Measurements from ENCODE around the gene IKZF3.

IKZF3 gene

DNA sequence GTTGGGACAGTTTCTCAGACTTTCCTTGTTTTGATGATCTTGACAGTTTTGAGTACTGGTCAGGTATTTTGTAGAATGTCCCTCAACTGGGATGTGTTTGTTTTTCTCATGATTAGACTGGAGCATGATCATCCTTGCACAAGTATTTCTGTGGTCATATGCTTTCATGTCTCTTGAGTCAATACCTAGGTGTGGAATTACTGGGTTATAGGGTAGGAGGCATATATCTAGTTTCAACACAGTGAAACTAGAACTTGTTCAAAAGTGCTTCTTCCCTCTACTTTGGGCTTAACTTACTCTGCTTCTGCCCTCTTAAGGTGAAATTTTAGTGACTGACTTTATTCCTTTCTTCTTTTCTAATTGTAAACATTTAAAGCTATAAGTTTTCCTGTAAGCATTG is 30.1 kb downstream of the IKZF3 start:
- H3K36me3 ChIP-seq (ENCODE audit: insufficient read depth, low read length) = no peaks in the 10 kb centered on the region
- TF ChIP-seq EZH2 (IDR thresholded peaks at IDR 0.05) (no peak), POLR2AphosphoS5 (IDR thresholded peaks at IDR 0.05; ENCODE audit: borderline replicate concordance, low read depth, low read length) (no peak), FOXP2 (optimal IDR thresholded peaks at IDR 0.05; ENCODE audit: control extremely low read depth, extremely low read length, insufficient read depth) (no peak)
- no peak overlapping the region for H3K4me3 ChIP-seq
- no peaks in the 10 kb centered on the region for H3K9me3 ChIP-seq (ENCODE audit: low read depth, low read length)
- no peak overlapping the region for H3K9ac ChIP-seq (ENCODE audit: insufficient read length)
- no peak for DNase-seq (ENCODE audit: low read depth, low spot score)
- H3K27ac ChIP-seq = no peak overlapping the region

DNA sequence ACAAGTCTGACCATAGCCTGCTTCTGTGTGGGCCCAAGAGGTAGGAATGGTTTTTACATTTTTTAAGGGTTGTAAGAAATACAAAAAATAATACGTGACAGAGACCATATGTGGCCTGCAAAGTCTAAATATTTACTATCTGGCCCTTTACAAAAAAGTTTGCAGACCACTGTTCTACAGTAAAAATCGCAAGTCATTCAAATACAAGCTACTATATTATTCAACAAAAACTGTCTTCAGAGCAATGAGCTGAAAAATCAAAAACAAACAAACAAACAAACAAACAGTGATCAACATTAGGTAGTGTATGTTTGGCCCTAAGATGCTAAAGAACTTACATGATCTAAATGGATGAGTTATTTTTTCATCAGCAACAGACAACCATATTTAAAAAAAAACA is 32.5 kb downstream of the IKZF3 start:
- Histone ChIP-seq H3K36me3 (ENCODE audit: insufficient read depth, low read length) (no peaks in the 10 kb centered on the region), H3K27ac (no peak overlapping the region), H3K9me3 (ENCODE audit: low read depth, low read length) (no peaks in the 10 kb centered on the region), H3K9ac (ENCODE audit: insufficient read length) (no peak overlapping the region), H3K4me3 (no peak overlapping the region)
- DNase-seq (ENCODE audit: low read depth, low spot score) = no peak
- no peak for TF ChIP-seq FOXP2 (optimal IDR thresholded peaks at IDR 0.05; ENCODE audit: control extremely low read depth, extremely low read length, insufficient read depth)
- no peak for TF ChIP-seq EZH2 (IDR thresholded peaks at IDR 0.05)
- no peak for TF ChIP-seq POLR2AphosphoS5 (IDR thresholded peaks at IDR 0.05; ENCODE audit: borderline replicate concordance, low read depth, low read length)

DNA sequence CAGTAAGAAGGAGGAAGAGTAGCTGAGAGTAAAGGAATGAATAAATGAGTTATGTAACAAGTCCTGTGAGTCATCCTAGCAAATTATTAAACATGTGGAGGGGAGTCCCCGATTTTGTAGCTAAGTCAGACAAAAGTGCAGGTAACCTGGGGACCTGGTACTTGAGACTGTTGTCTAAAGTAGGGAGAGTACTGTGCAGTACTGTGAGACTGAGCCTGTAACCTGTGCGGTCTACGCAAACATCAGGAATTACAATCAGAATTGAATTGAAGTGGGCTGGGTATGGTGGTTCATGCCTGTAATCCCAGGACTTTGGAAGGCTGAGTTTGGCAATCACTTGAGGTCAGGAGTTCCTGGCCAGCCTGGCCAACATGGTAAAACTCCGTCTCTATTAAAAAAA is 35.7 kb downstream of the IKZF3 start:
- no peak overlapping the region for H3K4me3 ChIP-seq
- no peaks in the 10 kb centered on the region for H3K36me3 ChIP-seq (ENCODE audit: insufficient read depth, low read length)
- no peaks in the 10 kb centered on the region; the same call in 1 of the 2 replicates for H3K9me3 ChIP-seq (ENCODE audit: low read depth, low read length)
- TF ChIP-seq POLR2AphosphoS5 (IDR thresholded peaks at IDR 0.05; ENCODE audit: borderline replicate concordance, low read depth, low read length) (no peak), EZH2 (IDR thresholded peaks at IDR 0.05) (no peak), FOXP2 (optimal IDR thresholded peaks at IDR 0.05; ENCODE audit: control extremely low read depth, extremely low read length, insufficient read depth) (no peak)
- no peak overlapping the region for H3K9ac ChIP-seq (ENCODE audit: insufficient read length)
- H3K27ac ChIP-seq = no peak overlapping the region
- no peak for DNase-seq (ENCODE audit: low read depth, low spot score)

DNA sequence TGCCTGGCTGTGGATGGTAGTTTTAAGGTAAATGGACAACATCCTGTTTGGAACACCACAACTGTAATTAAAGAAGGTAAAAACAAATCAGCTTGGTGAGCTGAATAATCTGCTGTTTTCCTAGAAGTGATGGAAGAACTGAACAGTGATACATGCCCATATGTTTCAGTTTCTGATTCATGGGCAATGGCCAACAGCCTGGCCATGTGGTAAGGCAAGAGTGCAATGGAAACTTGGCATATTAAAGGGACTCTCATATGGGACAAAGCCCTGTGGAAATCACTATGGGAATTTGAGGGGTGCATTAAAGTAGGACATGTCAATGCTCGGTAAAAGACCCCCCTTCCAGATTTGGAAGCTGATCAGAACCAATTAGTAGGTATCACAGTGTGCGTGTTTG is 37.8 kb downstream of the IKZF3 start:
- no peaks in the 10 kb centered on the region for H3K36me3 ChIP-seq (ENCODE audit: insufficient read depth, low read length)
- no peak for TF ChIP-seq POLR2AphosphoS5 (IDR thresholded peaks at IDR 0.05; ENCODE audit: borderline replicate concordance, low read depth, low read length)
- no peak for TF ChIP-seq FOXP2 (optimal IDR thresholded peaks at IDR 0.05; ENCODE audit: control extremely low read depth, extremely low read length, insufficient read depth)
- no peak for TF ChIP-seq EZH2 (IDR thresholded peaks at IDR 0.05)

DNA sequence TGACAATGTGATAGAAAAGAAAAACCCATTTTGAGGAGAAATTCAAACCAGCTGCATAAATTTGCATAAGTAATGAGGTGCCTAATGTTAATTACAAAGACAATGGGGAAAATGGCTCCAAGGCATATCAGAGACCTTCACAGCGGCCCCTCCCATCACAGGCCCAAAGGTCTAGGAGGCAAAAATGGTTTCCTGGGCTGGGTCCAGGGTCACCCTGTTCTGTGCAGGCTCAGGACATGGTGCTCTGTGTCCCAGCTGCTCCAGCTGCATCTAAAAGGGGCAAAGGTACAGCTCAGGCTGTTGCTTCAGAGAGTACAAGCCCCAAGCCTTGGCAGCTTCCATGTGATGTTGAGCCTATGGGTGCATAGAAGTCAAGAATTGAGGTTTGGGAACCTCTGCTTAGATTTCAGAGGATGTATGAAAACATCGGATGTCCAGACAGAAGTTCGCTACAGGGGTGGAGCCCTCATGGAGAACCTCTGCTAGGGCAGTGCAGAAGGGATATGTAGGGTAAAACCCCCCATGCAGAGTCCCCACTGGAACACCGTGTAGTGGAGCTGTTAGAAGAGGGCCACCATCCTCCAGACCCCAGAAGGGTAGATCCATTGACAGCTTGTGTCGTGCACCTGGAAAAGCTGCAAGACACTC is 40.6 kb downstream of the IKZF3 start:
- H3K9me3 ChIP-seq (ENCODE audit: low read depth, low read length) = no peaks in the 10 kb centered on the region; the same call in 1 of the 2 replicates
- no peak overlapping the region for H3K4me3 ChIP-seq
- no peak for DNase-seq (ENCODE audit: low read depth, low spot score)
- no peak overlapping the region for H3K9ac ChIP-seq (ENCODE audit: insufficient read length)
- H3K36me3 ChIP-seq (ENCODE audit: insufficient read depth, low read length) = no peaks in the 10 kb centered on the region
- no peak overlapping the region for H3K27ac ChIP-seq
- TF ChIP-seq EZH2 (IDR thresholded peaks at IDR 0.05) (no peak), POLR2AphosphoS5 (IDR thresholded peaks at IDR 0.05; ENCODE audit: borderline replicate concordance, low read depth, low read length) (no peak), FOXP2 (optimal IDR thresholded peaks at IDR 0.05; ENCODE audit: control extremely low read depth, extremely low read length, insufficient read depth) (no peak)

More for the DNA sequence above, 37.8 kb downstream of the IKZF3 start:
- H3K9me3 ChIP-seq (ENCODE audit: low read depth, low read length) = no peaks in the 10 kb centered on the region; the same call in 1 of the 2 replicates
- DNase-seq (ENCODE audit: low read depth, low spot score) = no peak
- no peak overlapping the region for H3K27ac ChIP-seq
- H3K4me3 ChIP-seq = no peak overlapping the region
- no peak overlapping the region for H3K9ac ChIP-seq (ENCODE audit: insufficient read length)

DNA sequence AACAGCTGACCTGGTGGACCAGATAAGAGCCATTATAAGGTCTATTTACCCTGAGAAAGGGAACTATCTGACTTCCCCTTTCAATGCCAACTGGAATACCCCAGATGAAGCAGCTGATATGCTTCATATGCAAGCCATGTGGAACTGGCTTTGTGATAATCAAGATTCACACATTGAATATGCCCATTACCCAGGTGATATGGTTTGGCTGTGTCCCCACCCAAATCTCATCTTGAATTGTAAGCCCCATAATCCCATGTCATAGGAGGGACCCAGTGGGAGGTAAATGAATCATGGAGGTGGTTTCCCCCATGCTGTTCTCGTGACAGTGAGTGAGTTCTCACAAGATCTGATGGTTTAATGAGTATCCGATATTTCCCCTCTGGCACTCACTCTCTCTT is 42.1 kb downstream of the IKZF3 start:
- Histone ChIP-seq H3K9ac (ENCODE audit: insufficient read length) (no peak overlapping the region), H3K4me3 (no peak overlapping the region), H3K27ac (no peak overlapping the region), H3K36me3 (ENCODE audit: insufficient read depth, low read length) (no peaks in the 10 kb centered on the region), H3K9me3 (ENCODE audit: low read depth, low read length) (no peaks in the 10 kb centered on the region; the same call in 1 of the 2 replicates)
- TF ChIP-seq FOXP2 (optimal IDR thresholded peaks at IDR 0.05; ENCODE audit: control extremely low read depth, extremely low read length, insufficient read depth) (no peak), POLR2AphosphoS5 (IDR thresholded peaks at IDR 0.05; ENCODE audit: borderline replicate concordance, low read depth, low read length) (no peak), EZH2 (IDR thresholded peaks at IDR 0.05) (no peak)
- DNase-seq (ENCODE audit: low read depth, low spot score) = no peak

- TF ChIP-seq FOXP2 (optimal IDR thresholded peaks at IDR 0.05; ENCODE audit: control extremely low read depth, extremely low read length, insufficient read depth) (no peak), POLR2AphosphoS5 (IDR thresholded peaks at IDR 0.05; ENCODE audit: borderline replicate concordance, low read depth, low read length) (no peak), EZH2 (IDR thresholded peaks at IDR 0.05) (no peak)
- Histone ChIP-seq H3K9me3 (ENCODE audit: low read depth, low read length) (no peaks in the 10 kb centered on the region; the same call in 1 of the 2 replicates), H3K9ac (ENCODE audit: insufficient read length) (no peak overlapping the region), H3K4me3 (no peak overlapping the region), H3K36me3 (ENCODE audit: insufficient read depth, low read length) (no peaks in the 10 kb centered on the region), H3K27ac (no peak overlapping the region)
- no peak for DNase-seq (ENCODE audit: low read depth, low spot score)
Observed at GRCh38 chr17:39820987-39821386, 43.1 kb downstream of the IKZF3 start.

DNA sequence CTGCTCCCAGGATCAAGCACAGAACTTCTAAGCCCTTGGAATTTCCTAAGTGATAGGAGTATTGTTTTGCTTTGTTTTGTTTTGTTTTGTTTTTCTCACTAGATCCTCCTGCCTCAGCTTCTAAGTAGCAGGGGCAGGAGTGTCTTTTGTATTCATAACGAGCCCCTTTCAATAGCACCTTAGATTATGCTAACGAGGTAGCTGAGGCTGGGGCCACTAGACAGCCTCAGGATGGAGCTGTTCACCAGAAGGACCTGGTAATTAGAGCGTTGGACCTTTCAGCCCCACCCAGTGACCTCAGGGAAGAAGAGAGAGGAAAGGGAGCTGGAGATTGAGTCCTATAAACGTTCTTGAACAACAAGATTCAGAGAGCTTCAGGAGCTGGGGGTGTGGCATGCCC is 43.6 kb downstream of the IKZF3 start:
- H3K36me3 ChIP-seq (ENCODE audit: insufficient read depth, low read length) = no peaks in the 10 kb centered on the region
- H3K27ac ChIP-seq = no peak overlapping the region
- H3K9ac ChIP-seq (ENCODE audit: insufficient read length) = no peak overlapping the region
- DNase-seq (ENCODE audit: low read depth, low spot score) = no peak
- H3K4me3 ChIP-seq = no peak overlapping the region
- TF ChIP-seq FOXP2 (optimal IDR thresholded peaks at IDR 0.05; ENCODE audit: control extremely low read depth, extremely low read length, insufficient read depth) (no peak), EZH2 (IDR thresholded peaks at IDR 0.05) (no peak), POLR2AphosphoS5 (IDR thresholded peaks at IDR 0.05; ENCODE audit: borderline replicate concordance, low read depth, low read length) (no peak)
- H3K9me3 ChIP-seq (ENCODE audit: low read depth, low read length) = no peaks in the 10 kb centered on the region; the same call in 1 of the 2 replicates

Data from SK-N-MC (cell line).